HG03135 (cell line): ENCODE results near the gene MPV17L.
"Not testable (repeated sequence)": the region's sequence is repeated elsewhere in the genome, so short reads cannot be mapped to it uniquely, and the experiment has no call there.

Experiments used
- ATAC-seq: cut with Tn5 transposase; IDR thresholded peaks from one replicate; pipeline ENCODE4 v1.9.1; 2021; ENCODE audit warnings: mild to moderate bottlenecking, moderate library complexity; ENCODE audit not compliant: unreplicated experiment

Gene MPV17L

GRCh38 chr16:15450624-15451023 is 55.1 kb downstream of the MPV17L start:
- ATAC-seq: no peak

GRCh38 chr16:15451098-15451731 is 55.7 kb downstream of the MPV17L start:
- ATAC-seq: no peak

GRCh38 chr16:15452246-15452855 is 56.8 kb downstream of the MPV17L start:
- ATAC-seq: no peak

GRCh38 chr16:15453296-15453695 is 57.7 kb downstream of the MPV17L start:
- not testable (repeated sequence) for ATAC-seq

- not testable (repeated sequence) for ATAC-seq
Observed at GRCh38 chr16:15454933-15455332, 59.4 kb downstream of the MPV17L start.

DNA sequence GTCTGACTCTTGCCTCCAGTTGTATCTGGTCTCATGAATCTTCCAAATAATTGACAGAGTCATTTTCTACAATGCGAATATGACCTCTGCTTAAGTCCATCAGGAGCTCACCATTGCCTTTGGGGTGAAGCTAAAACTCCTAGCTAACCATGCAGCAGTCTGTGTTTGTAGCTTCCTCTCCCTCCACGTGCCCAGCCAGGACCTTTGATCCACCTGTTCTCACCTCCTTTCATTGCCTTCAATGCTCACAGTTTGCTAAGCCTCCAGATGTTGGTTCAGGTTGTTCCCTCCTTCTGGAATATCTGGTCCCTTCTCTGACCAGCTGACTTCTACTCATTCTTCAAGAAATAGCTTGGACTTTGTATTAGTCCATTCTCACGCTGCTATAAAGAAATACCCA is 61.8 kb downstream of the MPV17L start:
- ATAC-seq: no peak

- no peak for ATAC-seq
Observed at GRCh38 chr16:15457958-15458357, 62.4 kb downstream of the MPV17L start.

GRCh38 chr16:15459791-15460190 is 64.2 kb downstream of the MPV17L start:
- no peak for ATAC-seq

DNA sequence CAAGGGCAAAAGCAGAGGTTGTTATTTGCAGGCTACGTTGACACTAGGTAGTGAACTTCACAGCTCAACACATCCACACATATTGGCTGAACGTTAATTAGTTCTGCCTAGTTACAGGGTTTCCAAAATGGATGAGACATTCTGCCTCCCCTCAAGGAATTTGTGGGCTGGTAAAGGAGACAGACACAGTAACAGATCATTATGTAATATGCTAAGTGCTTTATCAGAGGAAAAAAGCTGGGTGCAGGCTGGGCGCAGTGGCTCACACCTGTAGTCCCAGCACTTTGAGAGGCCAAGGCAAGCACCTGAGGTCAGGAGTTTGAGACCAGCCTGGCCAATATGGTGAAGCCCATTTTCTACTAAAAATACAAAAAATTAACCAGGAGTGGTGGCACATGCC is 65.0 kb downstream of the MPV17L start:
- ATAC-seq: no peak

DNA sequence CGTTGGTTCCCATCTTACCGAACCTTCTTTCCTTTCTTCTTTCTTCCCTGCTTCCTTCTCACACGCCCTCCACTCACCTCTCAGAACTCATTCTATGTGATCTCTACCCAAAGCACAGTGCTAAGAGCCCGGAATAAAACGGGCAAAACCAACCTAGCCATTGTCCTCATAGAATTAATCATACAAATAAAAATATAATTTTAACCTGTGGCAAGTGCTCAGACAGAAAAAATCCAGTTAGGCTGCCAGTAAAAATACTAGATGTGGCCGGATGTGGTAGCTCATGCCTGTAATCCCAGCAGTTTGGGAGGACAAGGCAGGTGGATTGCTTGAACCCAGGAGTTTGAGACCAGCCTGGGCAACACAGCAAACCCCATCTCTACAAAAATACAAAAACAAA is 65.8 kb downstream of the MPV17L start:
- ATAC-seq: no peak
